T-helper 22 cell (primary cell): ENCODE measurements around the gene NMNAT1.
A peak's percentile ranks its signal among the peaks of the same experiment; 100 is the strongest.
"Not testable (repeated sequence)": the region's sequence is repeated elsewhere in the genome, so short reads cannot be mapped to it uniquely, and the experiment has no call there.

Experiments used
- DNase-seq: peaks from one replicate; pipeline ENCODE4 v3.0.0-alpha.2; 2020; ENCODE audit warnings: low read depth

NMNAT1 gene

GRCh38 chr1:9942939-9943788 lies at the start of gene NMNAT1, which contains the start of gene LZIC:
Gene NMNAT1 (plus strand): TSS chr1:9943475. CDS start chr1:9972074, 28,599 bp downstream.
Gene LZIC (minus strand): TSS chr1:9943391. CDS start chr1:9936619, 6,772 bp downstream.
- DNase-seq = peak; percentile 74

GRCh38 chr1:9894115-9894514 lies 49.2 kb upstream of the NMNAT1 start:
- no peak for DNase-seq

GRCh38 chr1:9900142-9901043 lies 42.9 kb upstream of the NMNAT1 start:
- DNase-seq = no peak

- no peak for DNase-seq
Observed at GRCh38 chr1:9901148-9902059, 41.9 kb upstream of the NMNAT1 start.

GRCh38 chr1:9902060-9902452 lies 41.2 kb upstream of the NMNAT1 start:
- no peak for DNase-seq

GRCh38 chr1:9903801-9904527 lies 39.3 kb upstream of the NMNAT1 start:
- DNase-seq = no peak

GRCh38 chr1:9904596-9904995 lies 38.7 kb upstream of the NMNAT1 start:
- DNase-seq = no peak

GRCh38 chr1:9905010-9905409 lies 38.3 kb upstream of the NMNAT1 start:
- DNase-seq = no peak

GRCh38 chr1:9906466-9906865 lies 36.8 kb upstream of the NMNAT1 start:
- no peak for DNase-seq

- DNase-seq = no peak
Observed at GRCh38 chr1:9907441-9907840, 35.8 kb upstream of the NMNAT1 start.

GRCh38 chr1:9908871-9909233 lies 34.4 kb upstream of the NMNAT1 start:
- no peak for DNase-seq

GRCh38 chr1:9909234-9910046 lies 33.8 kb upstream of the NMNAT1 start:
- DNase-seq = peak; percentile 13

GRCh38 chr1:9910076-9910422 lies 33.2 kb upstream of the NMNAT1 start, which contains the start of gene CTNNBIP1:
Gene CTNNBIP1 (minus strand): TSS chr1:9910269. CDS start chr1:9872064, 38,205 bp downstream.
- DNase-seq = no peak

- DNase-seq = peak; percentile 99
Observed at GRCh38 chr1:9910423-9911178, 32.7 kb upstream of the NMNAT1 start.

GRCh38 chr1:9912264-9912936 lies 30.9 kb upstream of the NMNAT1 start:
- no peak for DNase-seq

GRCh38 chr1:9914610-9914937 lies 28.7 kb upstream of the NMNAT1 start:
- DNase-seq = no peak

- DNase-seq = no peak
Observed at GRCh38 chr1:9916452-9916851, 26.8 kb upstream of the NMNAT1 start.

- not testable (repeated sequence) for DNase-seq
Observed at GRCh38 chr1:9917495-9917894, 25.8 kb upstream of the NMNAT1 start.

GRCh38 chr1:9917901-9918300 lies 25.4 kb upstream of the NMNAT1 start:
- DNase-seq = no peak
